Measurements from ENCODE around the gene SNTG2.
"Not testable (repeated sequence)": the region's sequence is repeated elsewhere in the genome, so short reads cannot be mapped to it uniquely, and the experiment has no call there.

Gene SNTG2

DNA sequence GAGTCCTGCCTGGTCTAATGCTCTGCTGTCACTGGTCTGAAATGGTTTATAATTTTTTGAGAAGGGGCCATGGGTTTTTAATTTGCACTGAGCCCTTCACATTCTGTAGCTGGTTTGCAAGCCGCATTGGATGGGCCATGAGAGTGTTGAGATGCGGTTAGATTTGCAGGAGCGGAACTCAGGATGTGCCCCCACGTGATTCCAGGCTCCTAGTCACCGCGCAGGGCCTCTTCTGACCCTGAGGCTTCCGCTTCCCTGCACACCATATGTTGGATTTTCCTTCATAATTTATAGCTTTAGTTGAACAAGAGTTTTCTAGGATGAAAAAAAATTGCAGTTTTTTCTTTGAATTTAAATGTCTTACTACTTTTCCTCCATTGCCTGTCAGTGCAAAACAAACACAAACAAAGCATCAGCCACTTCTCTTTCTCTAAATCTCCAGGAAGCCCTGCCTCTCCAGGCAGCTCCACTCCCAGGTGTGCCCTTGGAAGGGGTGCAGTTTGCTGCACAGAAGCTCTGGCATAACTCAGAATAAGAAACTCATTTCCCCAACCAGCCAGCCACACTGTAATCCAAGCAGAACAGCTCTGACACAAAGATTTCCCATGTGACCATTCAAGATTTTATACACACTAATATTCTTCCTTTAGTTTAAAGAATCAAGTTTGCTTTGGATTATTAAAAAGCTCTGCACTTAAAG lies 444.2 kb downstream of the SNTG2 start:
- no peak for DNase-seq

DNA sequence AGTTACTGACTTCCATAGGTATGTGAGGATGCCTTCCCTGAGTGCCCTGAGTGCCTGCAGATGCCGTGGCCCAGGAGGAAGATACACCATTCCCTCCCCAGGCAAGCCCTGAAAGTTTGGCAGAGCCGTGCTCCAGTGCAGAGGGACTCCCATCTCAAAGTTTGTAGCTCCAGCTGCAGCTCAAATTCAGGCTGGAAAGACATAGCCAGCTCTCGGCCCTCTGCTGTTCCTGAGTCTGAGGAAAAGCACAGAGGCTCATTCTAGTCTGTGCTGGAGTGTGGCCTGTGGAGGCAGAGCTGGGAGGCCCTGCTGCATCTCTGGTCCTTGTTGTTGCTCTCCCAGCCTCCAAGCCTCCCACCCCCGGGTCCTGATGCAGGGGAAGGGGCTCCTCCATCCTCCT lies 446.7 kb downstream of the SNTG2 start:
- no peak for DNase-seq

DNA sequence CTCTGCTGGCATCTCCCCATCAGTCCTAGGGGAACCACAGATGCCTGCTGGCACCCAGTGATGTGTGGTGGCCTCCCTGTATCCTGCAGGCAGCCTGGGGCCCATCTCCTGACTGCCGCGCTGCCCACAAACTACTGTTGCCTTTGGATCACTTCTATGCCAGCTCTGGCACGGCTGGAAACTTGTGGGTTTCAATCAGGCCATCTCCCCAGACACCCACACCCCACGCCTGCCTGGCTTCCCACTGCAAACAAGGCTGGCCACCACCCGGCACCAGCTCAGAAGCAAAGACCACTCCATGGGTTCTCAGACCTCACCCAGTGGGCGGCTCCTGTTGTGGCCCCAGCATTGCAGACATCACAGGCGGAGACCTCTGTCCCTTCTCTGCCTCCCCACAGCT lies 447.5 kb downstream of the SNTG2 start:
- no peak for DNase-seq

DNA sequence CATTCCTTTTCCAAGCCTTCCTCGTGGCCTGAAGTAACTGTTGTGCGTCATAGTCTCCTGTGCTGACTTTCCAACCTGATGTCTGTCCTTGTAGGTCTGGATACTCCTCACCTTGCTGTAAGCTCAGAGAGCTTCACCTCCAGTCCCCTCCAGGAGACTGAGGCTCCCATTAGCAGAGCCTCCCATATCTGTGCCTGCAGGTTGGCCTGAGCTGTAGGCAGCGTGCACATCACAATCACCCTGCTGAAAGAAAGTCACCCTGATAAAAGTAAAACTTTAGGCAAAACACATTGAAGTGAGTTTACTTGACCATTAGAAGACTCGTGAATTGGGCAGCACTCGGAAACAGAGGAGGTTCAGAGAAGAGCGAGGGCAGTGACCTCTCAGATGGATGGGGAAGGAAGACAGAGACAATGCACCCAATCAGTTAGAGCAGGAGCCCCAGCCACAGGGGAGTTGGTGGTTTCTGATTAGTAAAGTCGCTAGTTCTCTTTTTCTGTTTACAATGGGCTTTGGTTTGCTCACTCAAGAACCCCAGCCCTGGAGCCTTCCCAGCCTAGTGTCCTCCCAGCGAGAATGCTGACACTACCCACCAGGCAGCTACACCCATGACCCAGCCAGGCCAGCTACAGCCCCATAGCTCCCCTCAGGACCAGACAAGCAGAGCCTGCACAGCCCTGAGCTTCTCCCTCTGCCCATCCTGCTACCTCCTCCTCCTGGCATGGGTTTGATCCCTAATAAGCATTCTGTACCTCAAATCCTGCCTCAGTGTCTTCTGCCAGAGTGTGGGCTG lies 450.5 kb downstream of the SNTG2 start:
- no peak for DNase-seq

DNA sequence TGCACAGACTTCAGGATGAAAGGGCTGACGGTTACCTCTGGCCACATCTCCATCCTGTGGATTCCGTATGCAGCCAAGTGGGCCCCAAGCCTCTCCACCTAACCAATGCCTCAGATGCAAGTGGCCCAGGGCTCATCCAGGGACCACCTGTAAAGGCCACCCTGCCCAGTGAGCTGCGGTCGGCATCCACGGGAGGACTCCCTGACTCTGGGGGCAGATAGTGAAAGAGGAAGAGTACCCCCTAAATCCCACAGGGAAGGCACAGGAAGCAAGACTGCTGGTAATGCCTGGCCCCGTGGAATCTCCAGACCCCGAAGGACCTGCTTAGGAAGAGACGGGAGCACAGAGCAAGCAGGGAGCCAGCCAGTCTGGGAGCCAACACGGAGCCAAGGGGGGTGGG lies 451.4 kb downstream of the SNTG2 start:
- DNase-seq: no peak

DNA sequence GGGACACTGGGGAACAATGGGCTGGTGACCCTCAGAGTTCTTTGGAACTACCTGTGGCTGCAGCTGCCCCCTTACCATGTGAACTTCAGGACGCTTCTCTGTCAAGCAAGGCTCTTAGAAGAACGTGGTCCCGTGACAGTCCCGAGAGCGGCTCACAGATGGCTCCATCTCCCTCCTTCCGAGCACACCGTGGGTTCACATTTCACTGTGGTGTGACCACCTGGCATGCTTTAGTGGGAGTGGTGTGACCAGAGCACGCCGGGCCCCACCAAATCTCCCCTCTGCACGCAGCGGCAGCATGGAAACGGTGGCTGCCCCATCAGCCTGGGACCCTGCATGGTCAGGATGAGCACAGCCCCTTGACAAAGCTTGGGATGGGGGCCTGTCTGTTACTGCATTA lies 452.9 kb downstream of the SNTG2 start:
- no peak for DNase-seq

DNA sequence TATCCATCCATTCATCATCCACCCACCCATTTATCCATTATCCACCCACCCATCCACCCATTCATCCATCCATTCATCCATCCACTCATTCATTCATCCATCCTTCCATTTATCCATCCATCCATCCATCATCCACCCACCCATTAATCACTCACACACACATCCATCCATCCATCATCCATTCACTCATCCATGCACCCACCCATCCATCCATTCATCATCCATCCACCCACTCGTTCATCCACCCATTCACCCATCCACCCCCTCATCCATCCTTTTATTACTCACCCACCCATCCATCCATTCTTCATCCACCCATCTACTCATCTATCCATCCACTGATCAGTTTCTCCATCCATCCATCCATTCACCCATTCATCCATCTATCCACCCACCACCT lies 454.5 kb downstream of the SNTG2 start:
- DNase-seq: no peak

DNA sequence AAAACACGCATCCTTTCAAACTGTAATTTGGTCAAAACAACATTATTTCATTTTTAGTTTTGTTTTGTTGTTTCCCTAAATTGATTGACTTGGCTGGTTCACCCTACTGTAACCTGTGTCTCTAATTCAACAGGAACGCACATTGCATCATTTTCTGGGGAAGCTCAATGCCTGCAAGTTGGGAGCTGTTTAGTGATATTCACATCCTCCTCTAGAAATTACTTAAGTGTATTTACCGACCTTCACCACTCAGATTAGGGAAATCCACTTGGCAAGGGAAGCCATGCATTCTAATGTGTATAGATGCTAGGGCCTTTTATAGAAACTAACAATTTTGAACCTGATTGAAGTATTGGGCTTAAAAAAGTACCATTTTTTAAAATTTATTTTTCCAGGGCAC lies 455.3 kb downstream of the SNTG2 start:
- no peak for DNase-seq

DNA sequence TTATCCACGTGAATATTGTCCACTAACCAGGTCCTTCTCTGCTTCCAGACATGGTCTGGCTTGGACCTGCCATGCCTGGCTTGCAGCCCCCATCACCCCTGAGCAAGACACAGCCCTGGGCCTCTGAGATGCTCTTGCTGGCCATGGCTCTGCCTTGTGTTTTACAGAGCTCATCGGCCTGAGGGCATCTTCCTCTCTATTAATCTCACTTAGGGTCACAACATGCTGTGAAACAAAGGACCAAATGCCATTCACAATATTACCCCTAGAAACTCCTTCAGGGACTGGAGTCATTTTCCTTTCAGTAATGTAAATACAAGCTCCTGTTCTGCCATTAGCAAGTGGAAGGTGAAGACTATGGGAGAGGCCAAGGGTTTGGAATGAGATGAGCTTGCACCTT lies 455.8 kb downstream of the SNTG2 start:
- DNase-seq: no peak

DNA sequence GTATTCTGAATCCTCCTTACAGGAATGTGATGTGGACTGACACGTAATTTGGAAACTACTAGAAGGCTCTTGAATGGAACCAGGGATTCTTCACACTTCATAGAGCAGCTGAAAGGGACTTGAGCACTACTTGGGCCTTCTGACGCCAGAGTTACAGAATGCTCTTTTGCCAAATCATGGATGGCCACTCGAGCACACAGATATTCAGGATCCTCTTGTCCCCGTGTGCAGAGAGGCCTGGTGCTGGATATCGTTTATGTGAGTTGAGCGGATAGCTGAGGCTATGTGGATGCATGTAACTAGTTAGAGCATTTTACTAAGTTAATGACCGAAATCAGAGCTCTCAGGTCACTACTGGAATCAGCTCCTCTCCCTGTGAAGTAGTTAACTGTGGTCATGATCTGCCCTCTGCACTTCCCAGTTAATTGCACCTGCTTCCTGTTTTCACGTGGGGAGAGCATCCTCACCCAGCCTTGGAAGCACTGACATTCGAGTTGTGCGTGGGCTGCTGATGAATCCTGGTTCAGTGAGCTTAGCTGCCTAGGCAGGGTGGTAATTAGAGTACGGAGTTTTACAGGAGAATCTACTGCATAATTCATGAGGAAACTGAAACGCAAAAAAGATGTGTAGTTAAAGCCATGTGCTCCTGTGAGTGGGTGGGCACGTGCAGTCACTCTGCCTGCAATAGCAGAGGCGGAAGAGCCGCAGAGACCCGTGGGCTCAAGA lies 457.5 kb downstream of the SNTG2 start:
- no peak for DNase-seq

DNA sequence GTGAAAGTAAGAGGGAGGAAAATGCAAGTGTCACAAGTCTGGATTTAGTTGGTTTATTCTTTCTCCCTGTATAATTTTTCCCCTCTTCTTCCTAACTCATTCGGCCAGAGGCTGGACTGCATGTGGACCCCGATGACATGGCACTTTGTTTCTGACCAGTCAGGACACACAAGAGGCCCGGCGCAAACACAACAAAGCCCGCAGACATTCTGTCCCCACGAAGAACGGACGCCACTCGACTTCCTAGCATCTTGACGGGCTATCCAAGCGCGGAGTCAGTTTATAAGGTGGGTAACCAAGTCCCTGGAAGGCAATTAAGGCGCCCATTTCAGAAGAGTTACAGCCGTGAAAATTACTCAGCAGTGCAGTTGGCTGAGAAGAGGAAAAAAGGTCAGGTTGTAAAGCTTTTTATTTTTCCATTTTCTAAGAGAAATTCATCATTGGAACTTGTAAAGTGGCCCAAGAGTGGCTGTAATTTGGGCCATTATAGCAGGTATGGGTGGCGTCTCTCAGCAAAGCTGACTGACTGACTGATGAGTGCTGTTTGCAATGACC lies 462.6 kb downstream of the SNTG2 start, which contains the start of gene TPO:
Gene TPO (plus strand): TSS at position 308 of the 555 bp plus-strand sequence. CDS start 946 bp downstream, outside the sequence.
- no peak for DNase-seq

DNA sequence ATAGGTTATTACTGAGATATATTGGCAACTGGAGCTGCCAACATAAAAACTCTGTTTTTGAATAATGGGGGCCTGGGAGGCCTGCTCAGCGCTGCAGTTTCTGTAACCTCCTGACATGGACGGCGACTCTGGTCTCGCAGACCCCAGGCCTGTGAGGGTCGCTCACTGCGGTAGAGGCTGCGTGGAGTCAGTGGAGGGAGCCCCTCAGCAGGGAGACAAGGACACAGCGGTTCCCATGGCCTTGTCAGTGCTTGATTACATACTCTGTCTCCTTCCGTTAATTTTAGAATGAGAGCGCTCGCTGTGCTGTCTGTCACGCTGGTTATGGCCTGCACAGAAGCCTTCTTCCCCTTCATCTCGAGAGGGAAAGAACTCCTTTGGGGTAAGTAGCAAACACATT lies 463.5 kb downstream of the SNTG2 start:
- no peak for DNase-seq

DNA sequence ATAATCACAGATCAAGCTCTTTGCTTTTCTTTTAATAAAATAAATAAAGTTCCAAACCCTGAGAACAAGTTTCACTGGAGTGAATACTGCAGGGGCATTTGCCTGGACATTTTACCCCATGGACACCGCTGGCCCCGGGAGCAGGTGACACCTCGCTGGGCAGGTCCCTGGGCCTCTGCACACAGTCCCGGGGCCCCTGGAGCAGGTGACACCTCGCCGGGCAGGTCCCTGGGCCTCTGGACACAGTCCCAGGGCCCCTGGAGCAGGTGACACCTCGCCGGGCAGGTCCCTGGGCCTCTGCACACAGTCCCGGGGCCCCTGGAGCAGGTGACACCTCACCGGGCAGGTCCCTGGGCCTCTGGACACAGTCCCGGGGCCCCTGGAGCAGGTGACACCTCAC lies 464.3 kb downstream of the SNTG2 start:
- not testable (repeated sequence) for DNase-seq

DNA sequence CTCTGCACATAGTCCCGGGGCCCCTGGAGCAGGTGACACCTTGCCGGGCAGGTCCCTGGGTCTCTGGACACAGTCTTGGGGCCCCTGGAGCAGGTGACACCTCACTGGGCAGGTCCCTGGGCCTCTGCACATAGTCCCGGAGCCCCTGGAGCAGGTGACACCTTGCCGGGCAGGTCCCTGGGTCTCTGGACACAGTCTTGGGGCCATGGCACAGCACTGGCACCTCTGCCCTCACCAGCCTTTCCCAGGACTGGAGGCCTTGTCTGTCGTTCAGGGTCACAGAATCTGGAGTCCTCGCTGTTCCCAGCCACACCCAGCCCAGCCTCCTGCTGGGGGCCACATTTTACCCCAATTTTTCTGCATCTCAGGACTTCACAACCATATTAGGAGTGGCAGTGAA lies 464.9 kb downstream of the SNTG2 start:
- DNase-seq: no peak

All from NCI-H1694 (cell line).